Subcutaneous adipose tissue (tissue), 4 donors: ENCODE measurements around the gene TNFRSF11A. TPM values are rescaled to one million over a fixed set of nuclear protein-coding genes. Genes with fewer than 3 reads are reported as not detected.

ENCODE experiments used
- small RNA-seq: library from RNA; depleted of rRNA; stranded (forward); fragments of <200 nt; gene quantifications from one replicate; pipeline ENCODE3, GENCODE V24; 2016
- total RNA-seq, 4 donors: library from RNA; depleted of rRNA; stranded (reverse); fragments of >200 nt; gene quantifications; one replicate each; pipeline ENCODE4 v1.1.0, GENCODE V29; 2016
- TF ChIP-seq, protein P1 (sequence below): fragments of 450-650 bp; IDR thresholded peaks from one replicate; pipeline ENCODE4 v1.5.1; 2016; ENCODE audit warnings: low read depth, mild to moderate bottlenecking, control low read depth, antibody characterized with exemption, moderate library complexity

TNFRSF11A gene
- total RNA-seq, 4 donors from 2014 or later: 0.94 to 27.7 (median 7.1) TPM

DNA sequence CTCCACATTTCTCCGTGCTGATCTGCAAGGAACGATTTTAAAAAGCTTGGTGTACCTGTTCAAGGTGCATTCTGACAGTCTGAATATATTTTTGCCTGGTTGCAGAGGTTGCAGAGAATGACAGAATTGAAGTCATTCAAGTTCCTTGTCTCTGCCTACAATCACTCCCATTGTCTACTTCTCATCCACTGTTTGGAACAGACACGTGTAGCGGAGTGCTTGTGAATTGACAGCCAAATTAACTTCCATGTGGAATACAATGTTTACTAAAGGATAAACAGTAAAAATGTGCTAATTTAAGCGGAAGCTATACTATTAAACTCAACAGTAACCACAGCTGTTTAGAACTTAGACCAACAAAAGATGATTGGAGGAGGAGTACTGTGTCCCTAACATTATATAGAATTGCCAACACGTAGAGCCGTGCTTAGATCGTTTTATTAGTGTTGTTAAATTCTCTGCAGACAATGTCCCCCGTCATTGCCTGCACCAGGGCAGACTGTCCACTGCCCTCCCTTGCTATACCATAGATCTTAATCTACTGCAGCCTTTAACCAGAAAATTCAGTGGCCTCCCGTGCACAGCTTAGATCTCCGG is 110.4 kb downstream of the TNFRSF11A start:
- TF ChIP-seq, protein P1, sequence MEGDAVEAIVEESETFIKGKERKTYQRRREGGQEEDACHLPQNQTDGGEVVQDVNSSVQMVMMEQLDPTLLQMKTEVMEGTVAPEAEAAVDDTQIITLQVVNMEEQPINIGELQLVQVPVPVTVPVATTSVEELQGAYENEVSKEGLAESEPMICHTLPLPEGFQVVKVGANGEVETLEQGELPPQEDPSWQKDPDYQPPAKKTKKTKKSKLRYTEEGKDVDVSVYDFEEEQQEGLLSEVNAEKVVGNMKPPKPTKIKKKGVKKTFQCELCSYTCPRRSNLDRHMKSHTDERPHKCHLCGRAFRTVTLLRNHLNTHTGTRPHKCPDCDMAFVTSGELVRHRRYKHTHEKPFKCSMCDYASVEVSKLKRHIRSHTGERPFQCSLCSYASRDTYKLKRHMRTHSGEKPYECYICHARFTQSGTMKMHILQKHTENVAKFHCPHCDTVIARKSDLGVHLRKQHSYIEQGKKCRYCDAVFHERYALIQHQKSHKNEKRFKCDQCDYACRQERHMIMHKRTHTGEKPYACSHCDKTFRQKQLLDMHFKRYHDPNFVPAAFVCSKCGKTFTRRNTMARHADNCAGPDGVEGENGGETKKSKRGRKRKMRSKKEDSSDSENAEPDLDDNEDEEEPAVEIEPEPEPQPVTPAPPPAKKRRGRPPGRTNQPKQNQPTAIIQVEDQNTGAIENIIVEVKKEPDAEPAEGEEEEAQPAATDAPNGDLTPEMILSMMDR: no peak

DNA sequence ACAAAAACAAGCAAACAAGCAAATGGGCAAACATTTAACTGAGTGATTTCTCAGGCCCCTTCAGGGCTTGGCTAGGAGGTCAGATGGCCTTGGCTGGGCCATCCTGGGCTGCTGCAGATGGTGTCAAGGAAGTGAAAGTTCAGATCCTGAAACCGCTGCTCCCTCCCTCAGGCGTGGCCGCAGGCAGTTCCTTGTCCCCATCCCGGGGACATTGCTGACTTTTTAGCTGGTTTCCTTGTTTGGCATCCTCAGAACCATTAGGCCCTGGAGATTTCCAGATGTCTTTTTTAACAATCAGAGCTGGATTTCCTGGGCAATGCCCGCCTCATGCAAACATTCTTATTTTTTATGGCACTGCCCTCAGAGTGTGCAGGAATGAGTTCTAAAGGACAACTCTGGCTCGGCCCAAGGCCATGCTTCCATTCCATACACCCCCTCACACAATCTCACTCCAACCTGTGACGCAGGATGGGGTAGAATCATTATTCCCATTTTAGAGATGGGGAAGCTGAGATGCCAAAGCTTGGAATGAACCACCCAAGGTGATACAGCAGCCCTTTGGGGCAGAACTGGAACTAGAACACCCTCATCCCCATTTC is 111.6 kb downstream of the TNFRSF11A start:
- TF ChIP-seq, protein P1: no peak

DNA sequence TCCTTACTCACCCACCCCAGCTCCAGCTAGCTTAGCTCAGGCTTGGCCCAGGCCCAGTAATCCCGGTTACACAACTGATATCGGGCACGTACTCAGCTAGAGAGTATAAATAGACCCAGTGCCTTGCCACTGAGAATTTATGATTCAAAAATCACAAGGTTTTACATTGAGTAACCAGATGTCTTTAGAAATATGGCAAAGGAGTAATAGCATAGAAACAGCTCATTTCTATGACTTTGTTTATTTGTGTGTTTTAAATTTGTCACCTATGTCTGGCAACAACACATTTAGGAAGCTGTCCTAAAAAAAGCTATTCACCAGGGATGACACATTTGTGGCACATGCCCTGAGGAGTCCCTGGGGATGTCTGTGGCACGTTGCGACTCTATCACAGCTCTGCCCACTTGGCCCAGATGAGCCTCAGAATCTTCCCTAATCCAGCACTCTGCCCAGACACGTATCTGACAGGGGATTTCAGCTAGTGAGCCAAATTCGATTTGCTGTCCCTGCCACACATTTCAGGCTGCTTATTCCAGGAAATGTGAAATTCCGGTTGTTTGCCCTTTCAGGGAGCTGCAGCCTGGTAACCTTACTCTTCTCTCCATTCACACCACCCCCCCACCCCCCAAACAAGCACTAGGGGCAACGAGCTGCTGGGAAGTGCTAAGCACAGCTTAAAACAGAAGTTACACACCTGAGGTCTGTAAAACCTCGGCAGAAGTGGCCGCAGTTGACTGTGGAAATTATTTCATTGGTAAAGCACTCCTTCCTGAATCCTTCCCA is 112.3 kb downstream of the TNFRSF11A start:
- TF ChIP-seq, protein P1: no peak

DNA sequence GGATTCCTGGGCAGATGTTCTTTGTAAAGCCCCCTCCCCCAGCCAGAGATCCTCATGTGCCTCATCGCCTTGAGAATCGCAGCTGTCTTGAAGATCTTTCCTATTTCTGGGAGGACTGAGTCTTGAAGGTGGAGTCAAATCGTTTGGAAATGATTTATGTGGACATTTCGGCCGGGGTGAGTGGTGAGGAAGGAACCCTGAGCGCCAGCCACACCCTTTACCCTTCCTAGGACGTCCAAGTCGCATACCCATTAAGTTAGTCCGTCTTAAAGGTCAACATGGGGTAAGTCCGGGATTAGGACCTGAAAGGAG is 112.9 kb downstream of the TNFRSF11A start:
- TF ChIP-seq, protein P1: no peak

DNA sequence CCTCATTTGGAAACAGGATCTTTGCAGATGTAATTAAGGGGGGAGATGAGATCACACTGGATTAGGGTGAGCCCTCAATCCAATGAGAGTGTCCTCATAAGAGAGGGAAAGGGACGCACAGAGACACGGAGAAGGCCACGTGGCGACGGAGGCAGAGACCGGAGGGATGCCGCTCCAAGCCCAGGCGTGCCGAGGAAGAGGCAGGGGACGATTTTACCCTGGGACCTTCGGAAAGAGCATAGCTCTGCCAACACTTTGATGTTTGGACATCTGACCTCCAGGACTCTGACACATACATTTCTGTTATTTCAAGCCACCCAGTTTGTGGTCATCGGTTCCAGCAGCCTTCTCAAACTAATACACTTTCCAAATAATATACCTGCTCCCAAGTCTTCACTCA is 113.3 kb downstream of the TNFRSF11A start:
- TF ChIP-seq, protein P1: no peak

DNA sequence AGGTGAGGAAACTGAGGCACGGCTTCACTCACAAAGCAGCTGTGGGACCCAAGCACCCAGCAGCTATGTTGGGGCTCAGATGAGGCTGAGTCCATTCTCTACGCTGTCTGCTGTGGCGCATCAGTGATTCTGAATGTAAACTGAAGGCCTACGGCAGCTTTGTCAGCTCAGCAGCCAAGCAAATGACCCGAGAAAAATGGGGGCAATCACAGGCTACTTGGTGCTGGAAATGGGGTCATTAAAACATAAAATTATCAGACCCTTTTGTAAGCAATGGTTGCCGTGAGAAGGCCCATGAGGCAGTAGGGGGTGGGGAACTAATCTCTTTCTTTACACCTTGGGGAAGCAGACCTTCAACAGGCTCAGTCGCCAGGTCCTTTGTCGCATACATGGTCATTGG is 113.8 kb downstream of the TNFRSF11A start:
- TF ChIP-seq, protein P1: no peak

Small RNA genes within 50 kb of the gene (small RNA-seq; reads per million reads assigned to genes)
- gene AC100843.2: not detected
- 0.49 reads per million for gene RF00019

Other genes starting within 250 kb of the TNFRSF11A start
- gene PIGN, start 138.3 kb upstream of the TNFRSF11A start, total RNA-seq: 10 to 100 TPM; 22.6 to 35.0 (median 31.3) TPM
- gene RELCH, start 138.1 kb upstream of the TNFRSF11A start, total RNA-seq: 10 to 100 TPM; 36.0 to 52.7 (median 47.8) TPM
- 10 to 100 TPM; 33.5 to 48.1 (median 37.1) TPM for gene ZCCHC2, start 197.7 kb downstream of the TNFRSF11A start, total RNA-seq